DND-41 (cell line): Measurements from ENCODE around the gene RNF114.

Experiments used
- ATAC-seq: fragments of 200-7000 bp; cut with Tn5 transposase; 3 replicates; pipeline ENCODE4 v1.9.1; 2021; ENCODE audit warnings: low read depth; ENCODE audit not compliant: insufficient read depth
- DNase-seq: peaks from one replicate; pipeline ENCODE4 v3.0.0-alpha.2; 2020
- H2AFZ ChIP-seq: 2 replicates; pipeline ENCODE4 v1.6.0; 2012; ENCODE audit warnings: low read depth, low read length
- H3K27ac ChIP-seq: 2 replicates; pipeline ENCODE4 v1.5.1; 2012; ENCODE audit warnings: low read length, inconsistent platforms
- H3K27me3 ChIP-seq: fragments of 200-600 bp; sonication (generic); 2 replicates; pipeline ENCODE4 v1.6.0; 2012; ENCODE audit warnings: low read length, mild to moderate bottlenecking, inconsistent platforms; ENCODE audit not compliant: insufficient read depth, poor library complexity
- H3K36me3 ChIP-seq: 2 replicates; pipeline ENCODE4 v1.5.1; 2012; ENCODE audit warnings: low read length, inconsistent platforms; ENCODE audit not compliant: insufficient read depth
- H3K4me1 ChIP-seq: 2 replicates; pipeline ENCODE4 v1.5.1; 2012; ENCODE audit warnings: mild to moderate bottlenecking, low read length; ENCODE audit not compliant: insufficient read depth
- H3K4me2 ChIP-seq: 2 replicates; pipeline ENCODE4 v1.6.0; 2012; ENCODE audit warnings: mild to moderate bottlenecking, moderate library complexity, low read length, inconsistent platforms; ENCODE audit not compliant: insufficient read depth
- H3K4me3 ChIP-seq, 2 experiments: fragments of 200-600 bp in 1 of 2; shearing (Covaris generic) in 1 of 2; 2 replicates each; pipeline ENCODE4 v1.5.1; 2012 to 2016; ENCODE audit warnings: inconsistent platforms in 2 of 2, low read length in 2 of 2, mild to moderate bottlenecking in 2 of 2, low read depth in 1 of 2, moderate library complexity in 1 of 2
- H3K79me2 ChIP-seq: 2 replicates; pipeline ENCODE4 v1.6.0; 2012; ENCODE audit warnings: low read length, inconsistent platforms; ENCODE audit not compliant: insufficient read depth
- H3K9ac ChIP-seq: 2 replicates; pipeline ENCODE4 v1.6.0; 2012; ENCODE audit warnings: low read depth, mild to moderate bottlenecking, inconsistent platforms, low read length, moderate library complexity
- H3K9me3 ChIP-seq: 2 replicates; pipeline ENCODE4 v1.5.1; 2012; ENCODE audit warnings: low read length, moderate library complexity, mild to moderate bottlenecking, inconsistent platforms; ENCODE audit not compliant: insufficient read depth, severe bottlenecking
- H4K20me1 ChIP-seq: 2 replicates; pipeline ENCODE4 v1.6.0; 2012; ENCODE audit warnings: low read length; ENCODE audit not compliant: insufficient read depth
- EZH2 ChIP-seq: IDR thresholded peaks from 3 replicates; pipeline ENCODE4 v1.6.1; 2012; ENCODE audit warnings: borderline replicate concordance, low read depth, mild to moderate bottlenecking, moderate library complexity, low read length, inconsistent platforms; ENCODE audit not compliant: severe bottlenecking
- TF ChIP-seq, protein P1 (sequence below): IDR thresholded peaks from 2 replicates; pipeline ENCODE4 v1.5.1; 2012; ENCODE audit warnings: borderline replicate concordance, low read length, moderate library complexity, mild to moderate bottlenecking; ENCODE audit not compliant: poor library complexity, severe bottlenecking; ENCODE audit errors: extremely low read depth

The RNF114 gene

DNA sequence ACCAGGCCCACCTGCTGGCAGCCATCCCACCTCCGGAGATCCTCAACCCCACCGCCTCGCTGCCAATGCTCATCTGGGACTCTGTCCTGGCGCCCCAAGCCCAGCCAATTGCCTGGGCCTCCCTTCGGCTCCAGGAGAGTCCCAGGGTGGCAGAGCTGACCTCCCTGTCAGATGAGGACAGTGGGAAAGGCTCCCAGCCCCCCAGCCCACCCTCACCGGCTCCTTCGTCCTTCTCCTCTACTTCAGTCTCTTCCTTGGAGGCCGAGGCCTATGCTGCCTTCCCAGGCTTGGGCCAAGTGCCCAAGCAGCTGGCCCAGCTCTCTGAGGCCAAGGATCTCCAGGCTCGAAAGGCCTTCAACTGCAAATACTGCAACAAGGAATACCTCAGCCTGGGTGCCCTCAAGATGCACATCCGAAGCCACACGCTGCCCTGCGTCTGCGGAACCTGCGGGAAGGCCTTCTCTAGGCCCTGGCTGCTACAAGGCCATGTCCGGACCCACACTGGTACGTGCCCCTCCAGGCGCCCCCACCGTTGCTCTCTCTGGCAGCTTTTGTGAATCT lies 47.7 kb downstream of the RNF114 start:
- H3K4me3 ChIP-seq, result no peak overlapping the region
- peaks cover 33% of the 10 kb centered on the region for H4K20me1 ChIP-seq
- no peaks in the 10 kb centered on the region for H3K79me2 ChIP-seq
- H3K9ac ChIP-seq, result no peak overlapping the region
- peaks cover 21% of the 10 kb centered on the region for H3K4me1 ChIP-seq
- H3K4me2 ChIP-seq, result no peak overlapping the region
- no peak for DNase-seq
- no peak for ATAC-seq
- H3K27me3 ChIP-seq, result peaks cover 26% of the 10 kb centered on the region
- no peak overlapping the region for H3K27ac ChIP-seq
- no peak overlapping the region for H2AFZ ChIP-seq
- no peaks in the 10 kb centered on the region for H3K9me3 ChIP-seq
- H3K36me3 ChIP-seq, result no peaks in the 10 kb centered on the region
- TF ChIP-seq, protein P1, sequence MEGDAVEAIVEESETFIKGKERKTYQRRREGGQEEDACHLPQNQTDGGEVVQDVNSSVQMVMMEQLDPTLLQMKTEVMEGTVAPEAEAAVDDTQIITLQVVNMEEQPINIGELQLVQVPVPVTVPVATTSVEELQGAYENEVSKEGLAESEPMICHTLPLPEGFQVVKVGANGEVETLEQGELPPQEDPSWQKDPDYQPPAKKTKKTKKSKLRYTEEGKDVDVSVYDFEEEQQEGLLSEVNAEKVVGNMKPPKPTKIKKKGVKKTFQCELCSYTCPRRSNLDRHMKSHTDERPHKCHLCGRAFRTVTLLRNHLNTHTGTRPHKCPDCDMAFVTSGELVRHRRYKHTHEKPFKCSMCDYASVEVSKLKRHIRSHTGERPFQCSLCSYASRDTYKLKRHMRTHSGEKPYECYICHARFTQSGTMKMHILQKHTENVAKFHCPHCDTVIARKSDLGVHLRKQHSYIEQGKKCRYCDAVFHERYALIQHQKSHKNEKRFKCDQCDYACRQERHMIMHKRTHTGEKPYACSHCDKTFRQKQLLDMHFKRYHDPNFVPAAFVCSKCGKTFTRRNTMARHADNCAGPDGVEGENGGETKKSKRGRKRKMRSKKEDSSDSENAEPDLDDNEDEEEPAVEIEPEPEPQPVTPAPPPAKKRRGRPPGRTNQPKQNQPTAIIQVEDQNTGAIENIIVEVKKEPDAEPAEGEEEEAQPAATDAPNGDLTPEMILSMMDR, result no peak
- no peak for TF ChIP-seq EZH2

DNA sequence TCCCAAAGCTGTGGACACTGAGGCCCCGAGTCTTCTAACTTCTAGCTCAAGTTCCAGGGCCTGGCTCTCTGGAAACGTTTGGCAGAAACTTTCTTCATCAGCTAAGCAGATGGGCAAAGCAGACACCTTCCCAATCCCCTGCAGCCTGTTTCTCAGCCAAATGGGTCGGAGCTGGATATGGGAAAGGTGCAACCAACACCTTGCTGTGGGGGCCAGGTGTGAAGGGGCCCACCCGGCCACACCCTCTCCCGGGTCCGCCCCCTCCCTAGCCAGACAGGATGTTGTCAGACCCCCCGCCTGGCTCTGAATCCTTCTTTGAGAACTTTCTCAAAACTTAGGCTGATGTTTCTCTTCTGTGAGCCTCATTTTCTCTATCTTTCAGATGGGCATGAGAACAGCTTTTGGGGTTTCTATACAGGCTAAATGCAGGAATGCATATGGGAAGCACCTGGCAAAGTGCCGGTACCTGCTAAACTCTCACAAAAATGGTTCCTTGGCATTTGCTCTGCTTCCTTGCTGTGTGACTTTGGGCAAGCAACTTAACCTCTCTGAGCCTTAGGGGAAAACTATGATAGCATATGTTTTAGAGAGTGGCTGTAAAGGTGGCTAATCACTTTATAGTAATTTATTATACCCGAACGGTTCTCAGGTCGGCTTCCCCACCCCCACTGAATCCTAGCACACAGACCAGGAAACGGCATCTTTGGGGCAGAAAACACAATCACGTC lies 48.4 kb downstream of the RNF114 start:
- H4K20me1 ChIP-seq, result peaks cover 33% of the 10 kb centered on the region

DNA sequence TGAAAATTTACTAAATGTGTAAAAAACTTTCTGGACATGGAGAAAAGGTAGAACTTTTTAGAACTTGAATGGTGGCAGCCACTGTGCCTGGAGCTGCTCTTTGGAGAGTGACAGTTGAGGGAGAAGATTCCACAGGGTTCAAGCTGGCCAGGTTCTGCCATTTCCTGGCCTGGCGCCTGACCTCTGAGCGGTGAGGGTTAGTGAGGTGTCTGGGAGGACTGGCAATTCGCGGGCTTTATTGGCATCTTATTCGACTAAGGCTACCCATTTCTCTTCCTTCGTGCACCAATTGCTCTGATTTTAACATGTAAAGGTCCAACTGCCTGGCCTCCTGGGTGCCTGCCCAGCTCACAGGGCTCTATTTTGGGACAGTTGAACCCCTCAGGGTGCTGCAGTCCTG lies 49.0 kb downstream of the RNF114 start:
- no peaks in the 10 kb centered on the region for H3K9me3 ChIP-seq
- peaks cover 33% of the 10 kb centered on the region for H4K20me1 ChIP-seq
- no peak for TF ChIP-seq EZH2
- TF ChIP-seq, protein P1, result no peak
- H3K4me3 ChIP-seq, result no peak overlapping the region
- no peak overlapping the region for H2AFZ ChIP-seq
- H3K27me3 ChIP-seq, result peaks cover 23% of the 10 kb centered on the region
- H3K4me1 ChIP-seq, result peaks cover 17% of the 10 kb centered on the region
- H3K27ac ChIP-seq, result no peak overlapping the region
- no peak overlapping the region for H3K9ac ChIP-seq
- H3K79me2 ChIP-seq, result no peaks in the 10 kb centered on the region
- ATAC-seq, result no peak
- DNase-seq, result no peak
- no peak overlapping the region for H3K4me2 ChIP-seq
- H3K36me3 ChIP-seq, result no peaks in the 10 kb centered on the region

More for the DNA sequence above, 48.4 kb downstream of the RNF114 start:
- H2AFZ ChIP-seq, result no peak overlapping the region
- DNase-seq, result no peak
- H3K4me1 ChIP-seq, result peaks cover 17% of the 10 kb centered on the region
- H3K36me3 ChIP-seq, result no peaks in the 10 kb centered on the region
- TF ChIP-seq, protein P1, result no peak
- no peak for TF ChIP-seq EZH2
- H3K4me3 ChIP-seq, result no peak overlapping the region
- no peaks in the 10 kb centered on the region for H3K79me2 ChIP-seq
- no peaks in the 10 kb centered on the region for H3K9me3 ChIP-seq
- ATAC-seq, result no peak
- H3K9ac ChIP-seq, result no peak overlapping the region
- peaks cover 26% of the 10 kb centered on the region for H3K27me3 ChIP-seq
- H3K4me2 ChIP-seq, result no peak overlapping the region
- H3K27ac ChIP-seq, result no peak overlapping the region
